GM12873 (cell line): ENCODE data around the gene CRYBG1.

Experiments
- CTCF ChIP-seq: IDR thresholded peaks from 2 replicates; pipeline ENCODE4 v1.5.1; 2012; ENCODE audit warnings: low read depth, mild to moderate bottlenecking, moderate library complexity, low read length, control low read depth; ENCODE audit not compliant: insufficient read depth; ENCODE audit errors: missing control alignments

The CRYBG1 gene

GRCh38 chr6:106453756-106454367, 93.3 kb downstream of the CRYBG1 start:
- TF ChIP-seq CTCF: no peak

GRCh38 chr6:106456756-106457155, 96.2 kb downstream of the CRYBG1 start:
- TF ChIP-seq CTCF: no peak

- TF ChIP-seq CTCF: no peak
Observed at GRCh38 chr6:106458021-106458986, 97.8 kb downstream of the CRYBG1 start.

GRCh38 chr6:106460481-106460880, 100.0 kb downstream of the CRYBG1 start:
- no peak for TF ChIP-seq CTCF

- no peak for TF ChIP-seq CTCF
Observed at GRCh38 chr6:106461084-106461483, 100.6 kb downstream of the CRYBG1 start.

- no peak for TF ChIP-seq CTCF
Observed at GRCh38 chr6:106462923-106463557, 102.5 kb downstream of the CRYBG1 start.

GRCh38 chr6:106466211-106466610, 105.7 kb downstream of the CRYBG1 start:
- TF ChIP-seq CTCF: no peak
